Activated effector memory CD4-positive, alpha-beta T cell treated with anti-CD3 and anti-CD28 coated beads, Interleukin-2, amount 50 U/mL, for 16 hours (primary cell): Measurements from ENCODE around the gene RPL27A.
"Not testable (repeated sequence)": the region's sequence is repeated elsewhere in the genome, so short reads cannot be mapped to it uniquely, and the experiment has no call there.

Experiments used
- DNase-seq: peaks from one replicate; pipeline ENCODE4 v3.0.0-alpha.2; 2020

The RPL27A gene

GRCh38 chr11:8682303-8683114 is at the start of gene RPL27A, which contains the start of gene TRIM66:
RPL27A (plus strand) TSS chr11:8682792; CDS start chr11:8682814, 22 bp downstream.
TRIM66 (minus strand) TSS chr11:8682665; CDS start chr11:8672274, 10,391 bp downstream.
- DNase-seq, result peak; percentile 100

- no peak for DNase-seq
These were observed 48.1 kb upstream of the RPL27A start for GRCh38 chr11:8634498-8634897.

- peak; percentile 2 for DNase-seq
These were observed 46.5 kb upstream of the RPL27A start for GRCh38 chr11:8636127-8636526.

- DNase-seq, result peak; percentile 50
These were observed 44.3 kb upstream of the RPL27A start for GRCh38 chr11:8638300-8638699.

- DNase-seq, result no peak
These were observed 42.9 kb upstream of the RPL27A start for GRCh38 chr11:8639655-8640054.

- no peak for DNase-seq
These were observed 42.2 kb upstream of the RPL27A start for GRCh38 chr11:8640267-8640906.

- no peak for DNase-seq
These were observed 41.3 kb upstream of the RPL27A start for GRCh38 chr11:8641332-8641731.

- no peak for DNase-seq
These were observed 40.3 kb upstream of the RPL27A start for GRCh38 chr11:8642196-8642841.

- no peak for DNase-seq
These were observed 35.7 kb upstream of the RPL27A start for GRCh38 chr11:8646873-8647272.

GRCh38 chr11:8649361-8649760 is 33.2 kb upstream of the RPL27A start:
- no peak for DNase-seq

GRCh38 chr11:8650401-8650990 is 32.1 kb upstream of the RPL27A start:
- DNase-seq, result no peak

- no peak for DNase-seq
These were observed 30.5 kb upstream of the RPL27A start for GRCh38 chr11:8652140-8652539.

- no peak for DNase-seq
These were observed 28.1 kb upstream of the RPL27A start for GRCh38 chr11:8654503-8654902.

GRCh38 chr11:8656291-8656690 is 26.3 kb upstream of the RPL27A start:
- DNase-seq, result no peak

GRCh38 chr11:8658321-8659057 is 24.1 kb upstream of the RPL27A start:
- DNase-seq, result no peak

- DNase-seq, result no peak
These were observed 21.4 kb upstream of the RPL27A start for GRCh38 chr11:8661001-8661795.

- DNase-seq, result no peak
These were observed 17.4 kb upstream of the RPL27A start for GRCh38 chr11:8665222-8665621.

- DNase-seq, result not testable (repeated sequence)
These were observed 12.5 kb upstream of the RPL27A start for GRCh38 chr11:8670081-8670480.

- DNase-seq, result no peak
These were observed 11.4 kb upstream of the RPL27A start for GRCh38 chr11:8671193-8671612.

- DNase-seq, result no peak
These were observed 10.9 kb upstream of the RPL27A start for GRCh38 chr11:8671651-8672062.

GRCh38 chr11:8672346-8672745 is 10.2 kb upstream of the RPL27A start:
- no peak for DNase-seq

- DNase-seq, result no peak
These were observed 7.7 kb upstream of the RPL27A start for GRCh38 chr11:8674859-8675258.
